GM18508 (cell line): ENCODE measurements around the gene ELF3.
"Not testable (repeated sequence)": the region's sequence is repeated elsewhere in the genome, so short reads cannot be mapped to it uniquely, and the experiment has no call there.

ENCODE experiments used
- ATAC-seq: cut with Tn5 transposase; IDR thresholded peaks from one replicate; pipeline ENCODE4 v1.9.1; 2021; ENCODE audit warnings: moderate number of reproducible peaks; ENCODE audit not compliant: insufficient read depth, unreplicated experiment

ELF3 gene

DNA sequence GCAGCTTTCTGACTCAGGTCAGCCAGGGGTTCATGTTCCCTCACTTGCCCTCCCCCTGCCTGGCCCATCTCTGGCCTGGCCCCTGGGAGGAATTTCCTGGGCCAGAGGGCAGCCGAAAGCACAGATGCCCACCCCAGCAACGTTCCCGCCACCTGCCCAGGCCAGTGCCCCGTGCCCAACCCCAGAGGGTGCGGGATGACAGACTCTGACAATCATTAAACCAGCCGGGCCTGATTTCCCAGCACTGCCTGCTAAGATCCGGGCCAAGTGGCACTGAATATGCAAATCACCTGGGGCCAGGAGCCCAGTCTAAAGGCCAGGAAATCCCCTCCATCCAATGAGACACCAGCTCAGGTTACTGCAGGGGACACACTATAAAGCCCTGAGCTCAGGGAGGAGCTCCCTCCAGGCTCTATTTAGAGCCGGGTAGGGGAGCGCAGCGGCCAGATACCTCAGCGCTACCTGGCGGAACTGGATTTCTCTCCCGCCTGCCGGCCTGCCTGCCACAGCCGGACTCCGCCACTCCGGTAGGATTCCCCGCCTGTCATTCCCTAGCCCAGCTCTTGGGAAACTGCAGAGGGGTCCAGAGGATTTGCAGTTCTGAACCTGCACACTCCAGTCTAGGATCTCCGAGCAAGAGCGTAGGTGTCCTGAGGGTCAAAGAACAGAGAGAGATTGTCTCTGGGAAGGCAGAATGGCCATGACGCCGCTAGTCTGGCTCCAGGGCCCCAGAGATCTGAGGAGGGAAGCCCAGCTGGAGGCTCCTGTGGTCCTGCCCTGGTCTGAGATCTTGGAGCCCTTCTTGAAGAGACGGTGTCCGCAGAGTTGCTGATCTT lies at the start of gene ELF3:
ELF3 (plus strand) TSS at position 408 of the 836 bp plus-strand sequence. CDS start 550 bp downstream, outside the sequence.
- peak; percentile 69 for ATAC-seq

DNA sequence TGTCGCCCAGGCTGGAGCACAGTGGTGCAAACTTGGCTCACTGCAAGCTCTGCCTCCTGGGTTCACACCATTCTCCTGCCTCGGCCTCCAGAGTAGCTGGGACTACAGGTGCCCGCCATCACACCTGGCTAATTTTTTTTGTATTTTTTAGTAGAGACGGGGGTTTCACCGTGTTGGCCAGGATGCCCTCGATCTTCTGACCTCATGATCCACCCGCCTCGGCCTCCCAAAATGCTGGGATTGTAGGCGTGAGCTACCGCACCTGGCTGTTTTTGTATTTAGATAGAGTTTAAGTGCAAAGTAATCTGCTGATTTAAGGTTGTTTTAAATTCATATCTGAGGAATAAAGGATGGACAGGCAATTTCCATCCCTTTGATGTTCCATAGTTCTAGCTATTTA lies 48.0 kb upstream of the ELF3 start:
- not testable (repeated sequence) for ATAC-seq

DNA sequence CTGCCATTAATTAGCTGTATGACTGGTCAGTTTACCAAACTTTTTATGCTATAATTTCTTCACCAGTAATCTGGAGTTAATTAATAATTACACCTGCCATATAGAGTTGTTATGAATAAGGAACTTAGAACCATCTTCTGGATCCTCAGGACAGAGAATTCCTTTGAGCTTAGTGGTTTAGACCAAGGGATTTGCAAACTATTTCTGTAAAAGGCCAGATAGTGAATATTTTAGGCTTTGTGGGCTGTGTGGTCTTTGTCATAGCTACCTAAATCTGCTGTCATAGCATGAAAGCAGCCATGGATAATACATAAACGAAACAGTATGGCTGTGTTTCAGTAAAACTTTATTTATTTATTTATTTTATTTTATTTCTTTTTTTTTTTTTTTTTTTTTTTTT lies 46.1 kb upstream of the ELF3 start:
- no peak for ATAC-seq

DNA sequence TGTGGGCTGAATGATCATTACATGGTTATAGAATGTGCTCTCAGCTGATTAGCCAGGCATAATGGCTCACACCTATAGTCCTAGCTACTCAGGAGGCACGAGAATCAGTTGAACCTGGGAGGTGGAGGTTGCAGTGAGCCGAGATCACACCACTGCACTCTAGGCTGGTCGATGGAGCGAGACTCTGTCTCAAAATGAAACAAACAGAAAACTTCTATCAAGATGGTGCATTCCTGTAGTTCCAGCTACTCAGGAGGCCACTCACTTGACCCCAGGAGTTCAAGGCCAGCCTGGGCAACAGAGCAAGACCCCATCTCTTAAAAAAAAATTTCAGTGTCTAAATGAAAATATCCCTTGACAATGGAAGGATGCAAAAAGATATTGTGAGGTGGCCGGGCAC lies 44.2 kb upstream of the ELF3 start:
- ATAC-seq: no peak

DNA sequence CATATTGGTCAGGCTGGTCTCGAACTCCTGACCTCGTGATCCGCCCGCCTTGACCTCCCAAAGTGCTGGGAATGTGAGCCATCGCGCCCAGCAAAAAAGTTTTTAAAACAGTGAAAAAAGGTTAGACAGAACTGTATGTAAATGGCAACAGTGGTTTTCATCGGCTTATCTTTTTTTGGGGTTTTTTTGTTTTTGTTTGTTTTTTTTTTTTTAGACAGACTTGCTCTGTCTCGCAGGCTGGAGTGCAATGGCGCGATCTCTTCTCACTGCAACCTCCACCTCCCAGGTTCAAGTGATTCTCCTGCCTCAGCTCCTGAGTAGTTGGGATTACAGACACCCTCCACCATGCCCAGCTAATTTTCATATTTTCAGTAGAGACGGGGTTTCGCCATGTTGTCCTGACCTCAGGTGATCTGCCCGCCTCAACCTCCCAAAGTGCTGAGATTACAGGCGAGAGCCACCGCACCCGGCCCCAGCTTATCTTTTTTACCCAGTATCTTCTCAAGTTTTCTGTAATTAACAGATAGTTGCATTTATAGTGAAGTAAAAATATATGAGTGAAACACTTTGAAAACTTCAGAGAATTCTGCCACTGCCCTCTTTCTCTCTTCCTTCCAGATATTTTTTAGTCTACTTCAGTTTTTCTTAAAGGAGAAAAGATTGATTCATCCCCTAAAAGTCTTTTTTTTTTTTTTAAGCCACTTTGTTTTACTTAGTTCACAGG lies 42.0 kb upstream of the ELF3 start:
- no peak for ATAC-seq

DNA sequence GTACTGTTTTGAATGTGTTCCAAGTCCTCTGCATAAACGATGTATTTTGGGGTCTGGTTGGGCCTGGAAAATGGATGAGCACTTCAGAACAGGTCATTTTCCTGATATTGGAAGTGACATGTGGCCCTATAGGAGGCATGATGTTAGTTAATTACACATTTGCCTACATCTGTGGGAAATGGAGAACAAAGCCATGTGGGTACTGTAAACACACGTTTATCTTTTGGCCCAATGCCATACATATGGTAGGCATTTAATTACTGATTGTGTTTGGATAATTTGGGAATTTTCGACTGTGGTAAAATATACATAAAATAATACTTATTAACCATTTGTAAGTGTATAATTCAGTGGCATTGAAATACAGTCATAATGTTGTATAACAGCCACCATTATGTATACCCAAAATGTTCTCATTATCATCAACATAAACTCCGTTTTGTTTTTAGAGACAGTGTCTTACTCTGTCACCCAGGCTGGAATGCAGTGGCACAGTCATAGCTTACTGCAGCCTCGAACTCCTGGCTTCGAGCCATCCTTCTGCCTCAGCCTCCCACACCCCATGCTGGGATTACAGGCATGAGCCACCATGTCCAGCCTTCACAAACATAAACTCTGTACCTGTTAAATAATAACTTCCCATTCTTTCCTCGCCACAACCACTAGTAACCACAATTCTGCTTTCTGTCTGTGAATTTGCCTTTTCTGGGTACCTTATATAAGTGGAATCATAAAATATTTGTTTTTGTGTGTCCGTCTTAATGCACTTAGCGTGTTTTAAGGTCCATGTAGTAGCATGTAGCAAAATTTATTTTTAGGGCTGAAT lies 39.8 kb upstream of the ELF3 start:
- no peak for ATAC-seq

DNA sequence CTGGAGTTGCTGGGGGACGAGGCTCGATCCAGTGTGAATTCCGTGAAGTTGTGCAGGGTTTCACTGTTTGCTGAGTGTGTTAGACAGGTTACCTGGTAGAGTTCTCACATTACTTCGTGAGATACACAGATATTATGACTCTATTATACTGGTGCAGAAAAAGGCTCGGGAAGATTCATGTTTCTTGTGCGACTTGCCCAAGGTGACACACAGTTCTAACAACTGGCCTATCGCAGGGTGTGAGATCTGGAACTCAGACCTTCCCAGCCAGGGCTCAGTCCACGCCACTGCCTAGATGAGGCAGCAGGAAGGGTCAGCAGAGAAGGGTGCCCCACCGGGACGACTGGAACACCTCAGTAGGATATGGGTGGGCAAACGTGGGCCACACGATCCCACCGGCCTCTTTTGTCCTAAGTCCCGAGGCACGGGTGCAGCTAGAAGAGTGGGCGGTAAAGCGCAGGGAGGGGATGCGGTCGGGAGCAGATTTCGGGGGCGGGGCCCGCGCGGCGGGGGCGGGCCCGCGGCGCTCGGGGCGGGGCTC lies 28.2 kb upstream of the ELF3 start:
- no peak for ATAC-seq

DNA sequence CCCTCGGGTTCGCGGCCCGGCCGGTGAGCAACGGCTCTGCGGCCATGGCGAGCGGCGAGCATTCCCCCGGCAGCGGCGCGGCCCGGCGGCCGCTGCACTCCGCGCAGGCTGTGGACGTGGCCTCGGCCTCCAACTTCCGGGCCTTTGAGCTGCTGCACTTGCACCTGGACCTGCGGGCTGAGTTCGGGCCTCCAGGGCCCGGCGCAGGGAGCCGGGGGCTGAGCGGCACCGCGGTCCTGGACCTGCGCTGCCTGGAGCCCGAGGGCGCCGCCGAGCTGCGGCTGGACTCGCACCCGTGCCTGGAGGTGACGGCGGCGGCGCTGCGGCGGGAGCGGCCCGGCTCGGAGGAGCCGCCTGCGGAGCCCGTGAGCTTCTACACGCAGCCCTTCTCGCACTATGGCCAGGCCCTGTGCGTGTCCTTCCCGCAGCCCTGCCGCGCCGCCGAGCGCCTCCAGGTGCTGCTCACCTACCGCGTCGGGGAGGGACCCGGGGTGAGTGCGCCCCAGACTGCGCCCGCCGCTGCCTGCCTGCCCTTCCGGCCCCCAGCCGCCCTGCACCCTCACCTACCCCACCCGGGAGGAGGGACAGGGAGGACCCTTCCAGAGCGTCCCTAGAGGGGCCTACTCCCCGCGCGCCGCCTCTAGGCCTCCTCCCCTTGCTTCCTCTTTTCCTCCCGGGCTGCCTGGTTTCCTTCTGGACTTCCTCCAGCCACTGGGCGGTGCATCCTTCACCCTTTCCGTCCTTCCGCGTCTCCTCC lies 27.6 kb upstream of the ELF3 start, which contains the start of gene RNPEP:
RNPEP (plus strand) TSS at position 26 of the 757 bp plus-strand sequence; CDS start at position 45, 19 bp downstream.
- no peak for ATAC-seq

DNA sequence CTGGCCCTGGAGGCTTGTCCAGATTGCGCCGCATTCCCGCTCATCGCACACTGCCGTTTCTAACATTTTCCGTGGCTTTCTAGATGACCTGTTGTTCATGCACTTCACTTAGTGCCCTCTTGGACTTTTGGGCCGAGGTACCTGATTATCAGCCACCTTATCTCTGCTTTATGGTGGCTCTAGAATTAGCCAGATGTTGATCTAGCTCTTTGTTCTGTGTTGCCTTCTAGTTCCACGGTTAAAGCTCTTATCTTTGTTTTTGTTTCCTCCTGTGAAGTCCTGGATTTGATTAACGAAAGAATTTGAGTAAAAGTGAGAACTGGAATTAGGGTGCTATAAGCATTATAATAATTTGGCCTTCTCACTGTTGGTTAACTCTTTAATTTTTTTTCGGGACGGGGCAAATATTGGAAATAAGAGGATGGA lies 27.0 kb upstream of the ELF3 start:
- no peak for ATAC-seq

DNA sequence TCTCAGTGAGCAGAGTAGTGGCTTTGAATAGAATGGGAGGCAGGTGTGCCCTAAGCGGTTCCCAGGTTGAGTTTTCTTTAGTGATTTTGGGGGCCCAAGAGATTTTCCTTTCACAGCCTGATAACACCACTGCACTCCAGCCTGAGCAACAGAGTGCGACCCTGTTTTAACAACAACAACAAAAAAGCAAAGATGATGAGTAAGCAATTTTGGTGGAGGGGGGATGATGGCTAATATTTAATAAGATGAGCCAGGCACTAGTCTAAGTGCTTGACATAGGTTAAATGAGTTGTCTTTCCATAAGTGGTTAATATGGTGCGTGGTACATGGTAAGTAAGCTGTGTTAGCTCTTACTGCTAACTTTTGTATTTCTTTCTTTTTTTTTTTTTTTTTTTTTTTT lies 25.9 kb upstream of the ELF3 start:
- no peak for ATAC-seq

DNA sequence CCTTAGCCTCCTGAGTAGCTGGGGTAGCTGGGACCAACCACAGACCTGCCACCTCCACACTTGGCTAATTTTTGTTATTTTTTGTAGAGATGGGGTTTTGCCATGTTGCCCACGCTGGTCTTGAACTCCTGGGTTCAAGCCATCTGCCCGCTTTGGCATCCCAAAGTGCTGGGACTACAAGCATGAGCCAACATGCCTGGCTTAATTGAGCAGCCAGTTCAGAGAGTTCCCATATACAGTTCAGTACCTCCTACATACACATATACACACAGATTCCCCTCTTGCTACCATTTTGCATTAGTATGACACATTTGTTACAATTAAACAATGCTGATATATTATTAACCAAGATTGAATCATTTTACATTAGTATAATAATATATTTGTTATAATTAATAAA lies 25.0 kb upstream of the ELF3 start:
- no peak for ATAC-seq

DNA sequence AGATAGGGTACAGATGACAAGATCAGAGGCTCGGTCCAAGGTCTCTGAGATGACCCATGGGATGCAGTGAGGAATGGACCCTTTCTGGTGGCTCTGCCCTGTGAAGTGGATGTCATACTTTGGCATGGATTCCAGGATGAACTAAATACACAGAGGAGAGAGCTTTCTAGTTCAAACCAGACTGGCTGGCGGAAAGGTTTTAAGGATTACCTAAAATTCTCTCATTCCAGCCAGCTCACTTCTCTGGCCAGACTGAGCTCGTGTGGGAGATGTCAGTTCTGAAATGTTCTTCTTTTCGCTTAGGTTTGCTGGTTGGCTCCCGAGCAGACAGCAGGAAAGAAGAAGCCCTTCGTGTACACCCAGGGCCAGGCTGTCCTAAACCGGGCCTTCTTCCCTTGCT lies 21.8 kb upstream of the ELF3 start:
- ATAC-seq: no peak

DNA sequence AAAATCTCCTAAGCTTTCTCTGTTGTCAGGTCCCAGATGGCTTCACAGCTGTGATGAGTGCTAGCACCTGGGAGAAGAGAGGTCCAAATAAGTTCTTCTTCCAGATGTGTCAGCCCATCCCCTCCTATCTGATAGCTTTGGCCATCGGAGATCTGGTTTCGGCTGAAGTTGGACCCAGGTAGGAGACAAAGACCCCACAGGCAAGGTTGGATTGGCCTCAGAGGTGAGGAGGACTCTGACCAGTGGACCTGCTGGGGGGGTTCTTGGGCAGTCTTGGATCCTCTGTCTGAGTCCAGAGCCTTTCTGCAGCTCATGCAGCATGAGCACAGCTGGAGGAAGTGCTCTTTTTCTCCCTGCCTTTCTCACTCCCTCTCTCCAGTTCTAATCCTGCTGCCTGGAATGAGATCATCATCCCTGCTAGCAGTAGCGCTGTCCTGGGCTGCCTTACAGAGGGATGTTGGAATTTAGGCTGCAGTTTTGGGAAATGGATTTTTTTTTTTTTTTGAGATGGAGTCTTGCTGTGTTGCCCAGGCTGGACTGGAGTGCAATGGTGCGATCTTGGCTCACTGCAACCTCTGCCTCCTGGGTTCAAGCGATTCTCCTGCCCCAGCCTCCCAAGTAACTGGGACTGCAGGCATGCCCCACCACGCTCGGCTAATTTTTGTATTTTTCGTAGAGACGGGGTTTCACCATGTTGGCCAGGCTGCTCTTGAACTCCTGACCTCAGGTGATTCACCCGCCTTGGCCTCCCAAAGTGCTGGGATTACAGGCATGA lies 20.8 kb upstream of the ELF3 start:
- no peak for ATAC-seq

DNA sequence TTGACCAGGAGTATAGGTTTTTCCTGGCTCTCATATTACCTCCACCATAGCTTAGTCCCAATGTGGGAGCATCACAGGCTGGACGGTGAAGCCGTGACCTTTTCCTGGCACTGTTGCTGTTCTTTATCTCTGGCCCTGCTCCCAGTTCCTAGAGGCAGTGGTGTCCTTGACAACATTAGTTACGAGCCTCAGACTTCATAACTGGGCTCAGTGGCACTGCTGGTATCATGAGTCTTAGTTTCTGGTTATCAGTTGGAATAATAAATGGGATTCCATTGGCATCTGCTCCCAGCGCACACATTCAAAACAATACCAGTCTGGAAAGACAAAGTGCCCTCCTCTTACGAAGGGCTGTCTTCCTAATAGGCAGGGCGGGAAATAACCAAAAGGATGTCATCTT lies 20.0 kb upstream of the ELF3 start:
- no peak for ATAC-seq

DNA sequence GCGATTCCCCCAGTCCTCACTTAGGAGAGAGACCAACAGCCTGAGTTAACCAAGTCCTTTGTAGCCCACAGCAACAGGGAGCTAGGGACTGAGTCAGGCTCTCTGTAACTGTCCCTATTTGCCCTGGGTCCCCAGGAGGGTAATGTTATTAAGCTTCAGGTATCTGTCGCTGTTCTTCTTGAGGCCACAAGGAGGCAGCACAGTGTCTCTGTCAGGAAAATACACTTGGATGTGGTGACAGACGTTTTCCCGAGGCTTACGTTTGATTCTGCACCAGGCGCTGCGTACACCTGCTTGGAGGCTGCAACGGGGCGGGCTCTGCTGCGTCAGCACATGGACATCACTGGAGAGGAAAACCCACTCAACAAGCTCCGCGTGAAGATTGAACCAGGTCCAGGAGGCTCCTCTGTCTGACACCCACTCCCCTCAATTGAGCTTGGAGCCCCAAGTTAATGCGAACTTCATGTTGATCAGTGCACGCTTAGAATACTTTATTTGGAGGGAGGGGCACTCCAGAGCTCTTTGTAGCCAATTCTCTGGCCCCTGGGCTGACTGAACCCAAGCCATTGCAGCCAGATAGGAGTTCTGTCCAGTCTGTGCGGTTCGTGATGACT lies 10.7 kb upstream of the ELF3 start:
- ATAC-seq: no peak

DNA sequence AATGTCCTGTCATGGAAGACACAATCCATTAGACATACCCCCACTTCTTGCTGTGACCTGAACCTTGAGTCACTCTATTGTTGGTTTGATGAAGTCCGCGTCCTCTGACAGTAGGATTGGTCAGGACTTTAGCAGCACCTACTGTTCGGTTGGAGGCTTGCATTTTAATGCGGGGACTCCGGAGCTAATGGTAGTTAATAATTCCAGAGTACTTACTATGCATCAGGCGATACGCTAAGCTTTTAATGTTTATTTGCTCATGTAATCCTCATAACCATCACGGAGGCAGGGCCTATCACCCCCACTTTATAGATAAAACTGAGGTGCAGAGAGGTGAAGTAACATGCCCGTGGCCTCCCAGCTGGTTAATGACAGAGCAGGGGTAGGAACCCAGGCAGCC lies 7.9 kb upstream of the ELF3 start:
- no peak for ATAC-seq

DNA sequence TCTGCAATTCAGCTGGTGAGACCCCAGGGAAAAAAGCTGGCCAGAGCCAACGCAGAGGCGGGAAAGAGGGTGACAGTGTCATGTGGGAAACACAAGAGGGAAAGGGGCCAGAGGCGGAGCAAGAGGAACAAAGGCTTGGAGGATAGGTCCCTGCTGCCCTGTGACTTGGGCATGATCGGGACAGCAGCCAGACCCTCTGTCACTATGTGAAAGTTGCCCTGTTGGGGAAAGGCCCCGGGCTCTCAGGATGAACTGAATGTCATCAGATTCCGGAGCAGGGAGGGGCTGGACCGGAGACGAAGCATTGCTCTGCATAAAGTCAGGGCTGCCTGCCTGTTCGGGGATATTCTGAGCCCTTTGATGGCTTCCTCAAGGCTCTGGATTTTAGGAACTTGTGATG lies 5.7 kb upstream of the ELF3 start:
- no peak for ATAC-seq

DNA sequence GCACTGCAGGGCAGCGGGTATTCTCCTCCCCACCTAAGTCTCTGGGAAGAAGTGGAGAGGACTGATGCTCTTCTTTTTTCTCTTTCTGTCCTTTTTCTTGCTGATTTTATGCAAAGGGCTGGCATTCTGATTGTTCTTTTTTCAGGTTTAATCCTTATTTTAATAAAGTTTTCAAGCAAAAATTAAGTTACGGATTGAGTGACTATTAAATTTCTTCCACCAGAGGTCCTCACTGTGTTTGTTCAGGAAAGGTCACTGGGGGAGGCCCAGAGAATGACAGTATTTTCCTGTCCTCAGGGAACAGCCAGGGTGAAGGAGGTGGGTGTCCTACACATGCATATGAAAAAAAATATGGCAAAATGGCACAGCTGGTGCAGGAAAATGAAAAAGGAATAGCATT lies 4.4 kb upstream of the ELF3 start:
- ATAC-seq: no peak

DNA sequence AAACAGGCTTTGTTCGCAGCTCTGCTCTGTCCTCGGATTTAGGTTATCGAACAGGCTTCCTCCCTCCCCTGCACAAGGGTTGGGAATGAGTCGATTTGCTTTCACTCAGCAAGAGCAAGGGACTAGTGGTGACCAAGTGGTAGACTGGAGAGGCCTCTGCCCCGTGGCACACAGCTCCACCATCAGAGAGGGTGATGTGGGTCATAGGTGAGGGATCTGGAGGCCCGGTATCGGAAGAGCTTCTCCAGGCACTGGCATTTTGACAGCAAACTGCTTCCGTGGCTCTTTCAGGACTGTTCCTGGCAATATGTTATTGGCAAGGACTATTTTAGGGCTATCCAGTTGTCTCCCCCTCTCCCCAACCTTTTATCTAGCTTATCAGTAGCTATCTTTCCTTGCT lies 3.1 kb upstream of the ELF3 start:
- ATAC-seq: no peak
